GM03348 (cell line): ENCODE data around the gene TMEM252.

Source experiments
- DNase-seq: peaks from one replicate; pipeline ENCODE4 v3.0.0; 2012; ENCODE audit warnings: low spot score

The TMEM252 gene

DNA sequence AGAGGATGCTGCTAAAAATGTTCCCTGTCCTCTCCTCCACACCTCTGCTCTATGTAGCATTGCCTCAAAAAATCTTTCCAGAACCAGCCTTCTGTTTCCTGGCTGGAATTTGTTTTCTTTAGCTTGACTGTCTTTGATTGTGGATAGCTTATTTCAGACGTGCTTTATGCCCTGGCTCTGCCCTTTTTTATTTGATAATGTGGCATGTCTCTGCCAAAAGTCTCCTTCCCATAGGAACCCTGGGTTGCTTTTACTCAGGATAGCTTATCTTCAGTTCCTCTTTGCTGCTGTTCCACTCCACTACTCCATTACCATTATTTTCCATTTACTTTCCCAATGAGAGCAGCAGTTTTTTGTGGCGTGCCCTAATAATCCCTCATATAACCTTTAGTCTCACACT, 885 bp upstream of the TMEM252 start:
- no peak for DNase-seq

DNA sequence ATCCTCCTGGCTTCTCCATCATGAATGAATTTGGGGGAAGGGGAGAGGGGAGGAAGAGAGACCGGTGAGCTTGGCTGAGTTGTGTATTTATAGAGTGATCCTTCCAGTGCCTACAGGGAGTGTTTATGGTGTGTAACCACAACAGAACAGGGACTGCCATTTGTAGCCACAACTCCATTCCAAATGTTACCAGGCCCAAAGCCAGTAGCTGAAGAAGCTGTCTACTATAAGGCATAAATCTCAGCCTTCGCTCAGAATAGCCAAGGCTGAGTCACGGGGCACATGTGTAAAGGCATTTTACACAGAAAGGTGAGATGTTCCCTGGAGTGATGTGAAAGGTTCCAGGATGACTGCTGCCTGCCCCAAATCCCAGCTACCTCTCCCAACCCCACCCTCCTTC, 2.5 kb downstream of the TMEM252 start:
- no peak for DNase-seq

- DNase-seq = no peak
Measured at GRCh38 chr9:68537616-68537880, 3.1 kb downstream of the TMEM252 start.

- no peak for DNase-seq
Measured at GRCh38 chr9:68536876-68537615, 3.6 kb downstream of the TMEM252 start.

DNA sequence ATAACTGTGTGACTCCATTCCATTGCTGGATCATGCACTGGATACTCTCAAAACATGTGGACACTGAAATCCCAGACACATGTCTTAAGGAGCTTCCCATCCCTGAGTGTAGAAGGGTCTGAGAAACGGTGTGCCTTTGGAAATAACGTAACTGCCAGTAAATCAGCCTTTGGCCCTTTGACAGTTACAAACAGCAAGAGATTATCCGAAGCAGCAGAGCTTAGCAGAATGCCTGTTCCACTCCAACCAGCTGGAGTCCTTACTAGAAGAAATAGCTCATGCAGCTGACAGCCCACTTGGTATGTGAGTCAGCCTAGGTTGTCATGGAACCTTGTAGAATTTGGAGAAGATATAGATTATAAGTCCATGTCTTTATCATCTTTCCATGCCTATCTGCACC, 7.0 kb downstream of the TMEM252 start:
- no peak for DNase-seq

- DNase-seq = no peak
Measured at GRCh38 chr9:68532131-68532530, 8.6 kb downstream of the TMEM252 start.

GRCh38 chr9:68530618-68531017, 10.1 kb downstream of the TMEM252 start:
- no peak for DNase-seq

DNA sequence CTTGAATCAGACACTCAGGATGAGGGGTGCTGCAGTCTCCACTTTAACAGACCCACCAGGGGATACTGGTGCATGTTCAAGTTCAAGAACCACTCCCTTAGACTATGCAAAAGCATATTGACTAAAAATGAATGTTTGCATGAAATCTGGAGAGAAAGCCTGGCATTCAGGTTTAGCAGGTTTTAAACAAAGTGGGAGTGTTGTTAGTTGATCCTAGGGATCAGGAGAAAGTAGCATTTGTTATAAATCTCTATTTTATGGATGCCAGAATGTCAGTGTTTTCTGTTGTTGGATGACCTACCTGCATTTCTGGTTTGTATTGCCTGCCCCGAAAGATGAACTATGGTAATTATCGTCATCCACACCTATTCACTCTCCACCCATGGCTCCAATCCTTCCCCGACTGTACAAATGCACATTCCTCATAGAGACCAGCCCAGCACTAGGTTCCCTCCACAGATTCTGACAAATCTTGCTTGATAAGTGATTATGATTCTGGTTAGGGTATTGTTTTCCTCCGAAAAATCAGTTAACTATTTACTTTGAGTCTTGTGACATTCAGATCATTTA, 17.2 kb downstream of the TMEM252 start:
- DNase-seq = no peak

GRCh38 chr9:68522954-68523353, 17.7 kb downstream of the TMEM252 start:
- DNase-seq = no peak

DNA sequence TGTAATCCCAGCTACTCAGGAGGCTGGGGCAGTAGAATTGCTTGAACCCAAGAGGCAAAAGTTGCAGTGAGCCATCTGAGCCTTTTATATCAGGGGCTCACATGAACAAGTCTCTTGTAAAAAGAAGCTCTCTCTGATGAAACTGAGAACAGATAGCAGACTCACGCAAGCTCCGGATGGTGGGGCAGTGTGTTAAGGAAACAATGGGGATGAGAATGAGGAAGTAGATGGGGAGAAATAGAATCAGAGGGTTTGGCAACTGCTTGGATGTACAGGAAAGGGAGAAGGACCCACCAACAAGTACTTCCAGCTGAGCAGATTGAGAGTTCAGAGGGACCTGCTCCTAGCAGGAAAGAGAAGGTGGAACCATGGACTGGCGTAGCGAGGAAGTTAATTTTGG, 18.6 kb downstream of the TMEM252 start:
- no peak for DNase-seq

DNA sequence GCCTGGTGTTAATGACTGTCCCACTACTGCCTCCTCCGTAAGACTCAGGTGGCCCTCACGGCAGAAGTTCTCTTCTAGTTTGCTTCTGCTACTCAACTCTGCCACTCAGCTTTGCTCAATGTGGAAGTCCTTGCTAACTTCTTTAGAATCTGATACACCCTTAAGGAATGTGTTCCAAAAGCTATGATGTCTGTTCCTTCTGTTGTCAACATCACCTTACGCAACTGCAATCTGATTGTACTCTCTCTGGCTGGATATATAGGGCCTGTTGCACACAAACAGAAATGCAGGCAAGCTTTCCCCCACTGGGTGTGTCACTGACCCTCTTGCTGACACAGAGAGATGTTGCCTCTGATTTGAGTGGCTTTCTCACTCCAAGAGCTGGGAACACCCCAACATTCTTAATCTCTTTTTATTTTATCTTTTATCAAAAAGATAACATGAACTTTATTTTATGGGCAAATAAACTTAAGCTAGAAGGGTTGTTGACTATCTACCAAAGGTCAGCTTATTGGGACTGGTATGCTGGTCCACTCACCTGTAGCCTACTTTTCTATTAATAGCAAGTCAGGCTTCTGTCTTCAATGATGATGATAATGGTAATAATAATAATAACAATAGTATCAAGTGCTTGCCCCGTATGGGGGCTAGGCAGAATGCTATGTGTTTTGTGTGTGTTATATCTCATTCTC, 25.2 kb downstream of the TMEM252 start:
- DNase-seq = no peak

DNA sequence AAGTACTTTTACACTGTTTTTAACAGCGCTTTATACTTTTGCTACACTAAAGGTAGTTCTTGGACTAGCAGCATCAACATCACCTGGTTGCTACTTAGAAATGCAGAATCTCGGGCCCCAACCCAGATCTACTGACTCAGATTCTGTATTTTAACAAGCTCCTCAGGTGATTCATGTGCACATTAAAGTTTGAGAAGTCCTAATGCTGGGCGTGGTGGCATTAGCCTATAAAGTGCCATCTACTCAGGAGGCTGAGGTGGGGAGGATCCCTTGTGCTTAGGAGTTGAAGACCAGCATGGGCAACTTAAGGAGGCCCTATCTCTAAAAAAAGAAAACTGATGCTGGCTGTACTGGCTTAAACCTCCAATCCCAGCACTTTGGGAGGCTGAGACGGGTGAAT, 26.7 kb downstream of the TMEM252 start:
- DNase-seq = no peak

- DNase-seq = no peak
Measured at GRCh38 chr9:68513385-68513784, 27.3 kb downstream of the TMEM252 start.

DNA sequence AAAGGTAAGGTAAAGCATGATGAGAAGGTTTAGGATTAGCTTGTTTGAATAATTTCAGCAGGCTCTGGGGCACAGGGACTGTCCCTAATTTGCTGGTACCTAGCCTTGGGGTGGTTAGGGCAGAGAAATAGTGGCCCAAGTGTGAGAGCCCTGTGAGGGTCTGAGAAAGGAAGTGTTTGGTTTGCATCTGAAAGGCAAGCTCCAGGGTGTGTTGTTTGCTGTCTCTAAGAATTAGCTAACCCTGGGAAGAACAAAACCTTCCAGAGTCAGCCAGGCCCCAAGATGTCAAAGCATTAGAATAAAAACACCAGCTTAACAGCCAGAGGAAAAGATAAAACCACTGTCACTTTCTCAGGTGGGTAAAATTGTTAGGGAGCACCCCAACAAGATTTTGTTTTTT, 31.0 kb downstream of the TMEM252 start:
- DNase-seq = no peak

DNA sequence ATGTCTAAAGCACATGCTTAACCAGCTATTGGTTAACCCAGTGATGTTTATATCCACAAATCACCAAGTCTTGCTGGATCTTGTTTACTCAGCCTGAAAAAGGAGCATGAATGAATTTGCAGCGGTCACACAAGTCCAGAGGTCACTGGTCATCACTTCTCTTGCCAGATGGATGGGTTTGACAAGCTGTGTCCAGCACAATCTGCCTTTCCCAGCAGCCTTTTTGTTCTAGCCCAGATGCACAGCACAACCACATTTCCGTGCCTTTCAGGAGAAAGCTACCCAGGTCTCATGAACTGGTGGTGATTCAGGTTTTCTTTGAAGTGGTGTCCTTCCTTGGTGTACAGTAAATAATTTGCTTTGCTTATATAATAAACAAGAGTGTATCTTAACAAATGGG, 32.1 kb downstream of the TMEM252 start:
- DNase-seq = no peak

- no peak for DNase-seq
Measured at GRCh38 chr9:68507806-68508145, 32.9 kb downstream of the TMEM252 start.

DNA sequence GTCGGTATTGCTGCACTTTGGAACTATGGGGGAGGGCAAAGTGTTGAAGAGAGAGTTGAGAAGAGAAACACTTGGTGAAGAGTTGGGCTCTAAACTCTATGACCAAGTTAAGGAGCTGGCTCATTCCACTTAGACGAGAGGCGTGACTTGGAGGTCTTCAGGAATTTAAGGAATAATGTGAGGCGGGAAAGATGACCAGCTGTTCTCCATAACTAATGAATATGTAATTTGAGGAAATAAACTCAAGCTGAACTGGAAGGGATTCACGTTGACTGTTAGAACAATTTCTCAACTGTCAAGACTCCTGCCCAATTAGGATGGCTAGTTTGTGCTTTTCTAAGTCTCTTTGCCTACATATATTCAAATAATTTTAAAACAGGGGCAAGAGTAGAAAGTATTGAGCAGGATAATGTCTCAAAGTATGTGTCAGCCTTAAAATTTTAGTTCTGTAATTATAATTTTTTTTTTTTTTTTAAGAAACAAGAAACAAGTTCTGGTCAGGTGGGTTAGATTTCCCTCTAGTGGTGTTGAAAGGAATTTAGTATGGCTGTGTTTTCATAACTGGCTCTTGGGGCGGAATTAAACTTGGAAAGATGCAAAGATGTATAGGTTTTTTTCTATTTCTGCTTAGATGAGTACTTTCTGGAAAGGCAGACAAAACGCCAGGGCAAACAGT, 33.4 kb downstream of the TMEM252 start:
- peak; percentile 55 for DNase-seq

GRCh38 chr9:68506551-68506950, 34.1 kb downstream of the TMEM252 start:
- DNase-seq = no peak

GRCh38 chr9:68505681-68506409, 34.8 kb downstream of the TMEM252 start:
- DNase-seq = no peak

DNA sequence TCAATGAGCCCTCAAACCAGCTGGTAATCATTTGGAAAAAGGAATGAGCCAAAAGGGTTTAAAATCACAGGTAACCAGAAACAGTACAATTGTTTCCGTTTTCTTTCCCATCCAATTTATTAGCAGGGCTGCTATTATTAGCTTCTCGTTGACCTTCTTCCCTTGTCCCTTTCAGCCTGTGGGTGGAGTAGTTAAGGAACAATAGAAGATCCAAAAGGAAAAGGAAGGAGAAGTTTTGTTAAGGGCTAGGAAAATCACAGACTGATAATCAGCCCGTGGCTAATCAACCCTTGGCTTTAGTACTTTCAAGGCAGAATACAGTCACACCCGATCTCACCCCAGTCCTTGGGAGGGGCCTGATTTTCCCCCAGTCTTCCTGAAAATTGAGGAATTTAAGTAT, 38.4 kb downstream of the TMEM252 start:
- DNase-seq = no peak

GRCh38 chr9:68500457-68501381, 40.0 kb downstream of the TMEM252 start:
- DNase-seq = peak; percentile 13

DNA sequence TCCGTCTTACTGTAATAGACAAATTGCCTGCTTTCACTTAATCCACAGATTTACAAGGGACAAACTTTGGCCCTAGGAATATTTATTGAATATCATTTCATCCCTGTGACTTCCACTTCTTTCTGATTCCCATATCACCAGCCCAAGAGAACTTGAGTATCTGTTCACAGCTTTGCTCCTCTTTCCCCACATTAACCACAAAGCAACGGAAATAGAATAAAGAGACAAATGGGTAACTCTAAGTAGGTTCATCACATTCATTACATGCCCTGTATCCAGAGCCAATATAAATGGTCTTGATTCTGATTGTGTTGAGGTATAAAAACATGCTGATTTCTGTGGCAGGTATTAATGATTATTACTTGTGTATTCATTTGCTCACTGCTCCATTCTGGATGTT, 41.9 kb downstream of the TMEM252 start:
- DNase-seq = no peak
